Thoracic aorta (tissue), 2 donors: ENCODE measurements around the gene LHPP. TPM values are rescaled to one million over a fixed set of nuclear protein-coding genes. Genes with fewer than 3 reads are reported as not detected.

Experiments used
- ATAC-seq: fragments of 150-250 bp; one replicate; pipeline ENCODE4 v1.8.0; 2017; ENCODE audit warnings: low read depth; ENCODE audit not compliant: insufficient number of reproducible peaks, low FRiP score
- DNase-seq: peaks from one replicate; pipeline ENCODE4 v3.0.0-alpha.2; 2020; ENCODE audit warnings: low spot score
- H3K27ac ChIP-seq, 2 donors: fragments of 200-600 bp; sonication (generic); 1 replicate in 1 of 2; 2 replicates in 1 of 2; pipeline ENCODE4 v1.5.1; 2016; ENCODE audit warnings: mild to moderate bottlenecking in 2 of 2, moderate library complexity in 2 of 2
- H3K27me3 ChIP-seq: fragments of 200-600 bp; sonication (generic); replicated peaks from 2 replicates; pipeline ENCODE4 v1.6.0; 2016; ENCODE audit warnings: mild to moderate bottlenecking; ENCODE audit not compliant: insufficient read depth
- H3K36me3 ChIP-seq: fragments of 200-600 bp; sonication (generic); one replicate; pipeline ENCODE4 v1.5.1; 2016
- H3K4me1 ChIP-seq, 2 donors: fragments of 200-600 bp; sonication (generic); 1 replicate in 1 of 2; 2 replicates in 1 of 2; pipeline versions ENCODE4 v1.5.1 to v1.6.0; 2016; ENCODE audit warnings: low read depth in 2 of 2, mild to moderate bottlenecking in 1 of 2; ENCODE audit not compliant: control insufficient read depth in 1 of 2
- H3K4me3 ChIP-seq: fragments of 200-600 bp; sonication (generic); 2 replicates; pipeline ENCODE4 v1.5.1; 2016; ENCODE audit warnings: mild to moderate bottlenecking
- H3K9me3 ChIP-seq: fragments of 200-600 bp; sonication (generic); 2 replicates; pipeline ENCODE4 v1.5.1; 2016
- total RNA-seq, 2 donors: library from RNA; depleted of rRNA; stranded (reverse); fragments of >200 nt; gene quantifications; one replicate each; pipeline versions ENCODE4 v1.1.0 to v1.2.3, GENCODE V29; 2016
- TF ChIP-seq, protein P1 (sequence below): fragments of 200-600 bp; sonication (generic); IDR thresholded peaks from one replicate; pipeline ENCODE4 v1.5.1; 2019; ENCODE audit warnings: antibody characterized with exemption

The LHPP gene
- total RNA-seq, 2 donors from 2014 or later = 7.2 to 24.1 TPM

DNA sequence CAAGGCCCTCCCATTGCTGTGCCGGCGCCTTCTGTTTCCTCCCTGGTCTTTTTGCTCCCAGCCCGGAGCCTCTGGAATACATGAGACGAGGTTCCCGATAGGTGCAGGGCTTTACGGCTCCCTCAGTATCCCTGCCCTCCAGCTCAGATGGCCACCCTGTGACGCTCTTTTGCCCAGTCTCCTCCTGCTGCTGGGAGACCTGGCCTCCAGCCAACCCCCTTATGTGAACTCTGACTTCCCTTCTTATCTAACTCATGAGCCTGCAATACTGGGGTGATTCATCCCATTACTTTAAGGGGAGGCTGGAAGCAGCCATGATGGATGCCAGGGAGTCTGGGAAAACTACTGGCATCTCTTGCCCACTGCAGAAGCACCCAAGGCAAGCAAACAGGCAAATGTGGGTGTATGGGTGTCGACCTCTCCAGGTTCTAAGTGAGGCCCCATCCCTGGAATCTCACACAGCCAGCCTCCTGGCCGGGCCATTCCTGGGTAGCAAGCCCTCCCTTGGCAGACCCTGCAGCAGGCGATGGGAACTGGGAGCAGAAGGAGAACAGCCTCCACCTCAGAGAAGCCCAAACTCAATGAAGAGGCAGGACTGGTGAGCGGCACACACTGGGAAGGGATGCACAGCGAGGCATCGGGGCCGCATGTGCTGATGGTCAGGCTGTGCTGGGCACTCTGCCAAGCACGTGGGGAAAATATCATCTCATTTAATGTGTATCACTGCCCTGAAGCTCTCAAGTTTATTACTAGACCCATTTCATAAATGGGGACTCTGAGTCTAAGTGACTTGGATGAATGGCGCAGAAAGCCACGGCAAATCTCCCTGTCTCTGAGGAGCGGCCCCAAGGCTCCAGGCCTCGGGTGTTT lies 185.1 kb downstream of the LHPP start:
- Histone ChIP-seq H3K9me3 (no peaks in the 10 kb centered on the region), H3K4me3 (peak overlapping the region; percentile 1), H3K36me3 (no peaks in the 10 kb centered on the region), H3K27ac (peak overlapping the region; percentile 57 to 72), H3K27me3 (no peaks in the 10 kb centered on the region), H3K4me1 (peaks cover 30 to 59% of the 10 kb centered on the region in 2 donors)
- ATAC-seq (peak; percentile 56), DNase-seq (peak; percentile 81)
- TF ChIP-seq, protein P1, sequence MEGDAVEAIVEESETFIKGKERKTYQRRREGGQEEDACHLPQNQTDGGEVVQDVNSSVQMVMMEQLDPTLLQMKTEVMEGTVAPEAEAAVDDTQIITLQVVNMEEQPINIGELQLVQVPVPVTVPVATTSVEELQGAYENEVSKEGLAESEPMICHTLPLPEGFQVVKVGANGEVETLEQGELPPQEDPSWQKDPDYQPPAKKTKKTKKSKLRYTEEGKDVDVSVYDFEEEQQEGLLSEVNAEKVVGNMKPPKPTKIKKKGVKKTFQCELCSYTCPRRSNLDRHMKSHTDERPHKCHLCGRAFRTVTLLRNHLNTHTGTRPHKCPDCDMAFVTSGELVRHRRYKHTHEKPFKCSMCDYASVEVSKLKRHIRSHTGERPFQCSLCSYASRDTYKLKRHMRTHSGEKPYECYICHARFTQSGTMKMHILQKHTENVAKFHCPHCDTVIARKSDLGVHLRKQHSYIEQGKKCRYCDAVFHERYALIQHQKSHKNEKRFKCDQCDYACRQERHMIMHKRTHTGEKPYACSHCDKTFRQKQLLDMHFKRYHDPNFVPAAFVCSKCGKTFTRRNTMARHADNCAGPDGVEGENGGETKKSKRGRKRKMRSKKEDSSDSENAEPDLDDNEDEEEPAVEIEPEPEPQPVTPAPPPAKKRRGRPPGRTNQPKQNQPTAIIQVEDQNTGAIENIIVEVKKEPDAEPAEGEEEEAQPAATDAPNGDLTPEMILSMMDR = no peak

DNA sequence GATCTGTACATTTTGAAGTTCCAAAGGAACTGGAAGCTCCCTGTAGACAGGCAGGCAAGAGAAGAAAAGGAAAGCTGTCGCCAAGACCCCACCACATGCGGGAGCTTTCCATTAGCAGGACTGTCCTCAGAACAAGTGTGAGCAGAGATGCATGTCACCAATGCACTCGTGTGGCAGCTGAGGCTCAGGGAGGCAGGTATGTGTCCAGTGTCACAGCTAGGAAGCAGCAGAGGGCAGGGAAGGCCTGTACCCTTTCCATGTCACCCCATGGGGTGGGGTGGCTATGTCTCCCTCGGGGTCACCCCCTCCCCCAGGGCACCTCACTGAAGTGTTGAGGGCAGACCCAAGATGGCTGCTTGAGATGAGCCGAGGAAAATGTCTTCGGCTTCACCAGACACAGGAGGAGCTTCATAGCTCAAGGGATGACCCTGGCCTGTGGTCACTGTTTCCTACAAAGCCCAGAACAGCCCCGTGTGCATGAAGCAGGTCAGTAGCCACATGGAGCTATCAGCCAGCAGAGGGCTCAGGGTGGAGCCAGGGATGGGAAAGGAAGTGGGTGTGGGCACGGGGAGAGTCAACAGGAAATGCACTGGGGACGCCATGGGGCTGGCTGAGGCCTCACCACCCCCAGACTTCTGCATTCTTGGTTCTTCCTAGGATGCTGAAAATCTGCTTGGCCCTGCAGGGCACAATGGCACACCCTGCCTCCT lies 186.0 kb downstream of the LHPP start:
- DNase-seq (no peak), ATAC-seq (peak; percentile 24)
- Histone ChIP-seq H3K27ac (peak overlapping the region; percentile 20 to 57), H3K36me3 (no peaks in the 10 kb centered on the region), H3K27me3 (no peaks in the 10 kb centered on the region), H3K4me3 (no peak overlapping the region), H3K9me3 (no peaks in the 10 kb centered on the region), H3K4me1 (peaks cover 29 to 51% of the 10 kb centered on the region in 2 donors)
- TF ChIP-seq, protein P1 = no peak

DNA sequence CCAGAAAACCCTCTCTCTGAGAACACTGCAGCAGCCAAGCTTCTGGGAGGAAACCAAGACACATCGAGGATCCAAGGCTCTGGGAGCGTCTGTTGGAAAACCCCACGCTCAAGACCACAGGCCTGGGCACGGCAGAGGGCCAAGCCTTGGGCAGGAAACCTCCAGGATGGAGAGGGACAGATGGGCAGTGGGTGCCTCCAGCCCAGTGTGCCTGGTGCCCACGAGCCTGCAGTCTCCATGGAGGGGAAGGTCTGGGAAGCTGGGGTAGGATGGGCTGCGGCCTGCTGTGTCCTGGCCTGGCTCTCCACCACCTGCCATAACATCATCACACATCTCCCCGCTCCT lies 186.5 kb downstream of the LHPP start:
- no peaks in the 10 kb centered on the region for H3K9me3 ChIP-seq
- peak overlapping the region; percentile 20 to 57 for H3K27ac ChIP-seq
- TF ChIP-seq, protein P1 = no peak
- no peak overlapping the region for H3K4me3 ChIP-seq
- ATAC-seq (no peak), DNase-seq (no peak)
- H3K36me3 ChIP-seq = no peaks in the 10 kb centered on the region
- H3K27me3 ChIP-seq = no peaks in the 10 kb centered on the region
- H3K4me1 ChIP-seq = peaks cover 29 to 50% of the 10 kb centered on the region in 2 donors

DNA sequence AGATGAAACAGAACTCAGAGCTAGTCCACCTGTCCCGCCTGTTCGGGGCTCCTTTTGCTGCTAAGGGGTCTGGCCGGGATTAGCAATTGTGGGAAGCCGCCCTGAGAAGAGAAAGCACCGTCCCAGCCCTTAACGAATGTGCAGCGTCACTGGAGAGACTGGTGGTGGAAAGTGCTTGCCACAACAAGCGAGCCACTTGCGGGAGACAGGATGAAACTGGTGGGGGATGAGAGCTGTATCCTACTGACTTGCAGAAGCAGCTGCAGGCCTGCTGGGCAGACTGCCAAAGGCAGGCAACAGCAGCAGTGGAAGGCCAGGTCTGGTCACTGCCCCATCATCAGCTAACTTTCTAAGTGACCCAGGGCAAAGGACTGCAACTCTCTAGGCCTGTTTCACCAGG lies 187.1 kb downstream of the LHPP start:
- H3K36me3 ChIP-seq = no peaks in the 10 kb centered on the region
- ATAC-seq (no peak), DNase-seq (no peak)
- peak overlapping the region in 1 of 2 donors; percentile 57 for H3K27ac ChIP-seq
- peaks cover 29 to 50% of the 10 kb centered on the region in 2 donors for H3K4me1 ChIP-seq
- H3K4me3 ChIP-seq = no peak overlapping the region
- H3K27me3 ChIP-seq = no peaks in the 10 kb centered on the region
- no peaks in the 10 kb centered on the region for H3K9me3 ChIP-seq
- TF ChIP-seq, protein P1 = no peak

DNA sequence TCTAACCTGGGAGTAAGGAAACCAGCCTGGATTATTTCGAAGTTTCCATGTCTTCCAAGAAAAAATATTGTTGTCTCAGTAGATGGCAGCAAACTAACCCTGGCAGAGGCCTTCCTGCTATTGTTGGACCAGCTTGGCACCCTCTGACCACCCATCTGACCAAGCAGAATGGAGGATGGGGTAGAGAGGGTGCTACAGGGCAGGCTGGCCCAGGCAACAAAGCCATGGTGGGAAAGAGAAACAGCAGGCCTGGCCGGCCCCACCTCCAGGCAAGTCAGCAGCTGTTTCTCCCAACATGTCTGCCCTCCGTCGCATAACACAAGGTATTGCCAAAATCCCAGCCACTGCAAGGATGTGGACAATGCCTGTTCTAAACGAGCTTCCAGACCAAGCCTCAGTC lies 187.6 kb downstream of the LHPP start:
- Histone ChIP-seq H3K36me3 (no peaks in the 10 kb centered on the region), H3K4me3 (no peak overlapping the region), H3K4me1 (peaks cover 29 to 50% of the 10 kb centered on the region in 2 donors), H3K27me3 (no peaks in the 10 kb centered on the region), H3K27ac (peak overlapping the region; percentile 49 to 57), H3K9me3 (no peaks in the 10 kb centered on the region)
- DNase-seq (no peak), ATAC-seq (no peak)
- TF ChIP-seq, protein P1 = no peak
